H1 (cell line): ENCODE data around the gene PHAX. TPM values are rescaled to one million over a fixed set of nuclear protein-coding genes. Genes with fewer than 3 reads are reported as not detected.

Experiments
- CTCF ChIA-PET: fragments of 300-600 bp; sonication (Branson Sonifier 250); formaldehyde crosslinking; loops from one replicate; lab custom pipeline; 2021; ENCODE audit not compliant: partially characterized antibody; lab: Charles Lee
- POLR2A ChIA-PET: fragments of 300-600 bp; sonication (Branson Sonifier 250); formaldehyde crosslinking; loops from one replicate; lab custom pipeline; 2021; ENCODE audit warnings: inconsistent platforms; ENCODE audit not compliant: partially characterized antibody; lab: Charles Lee
- DNase-seq, 2 experiments: peaks; one replicate each; pipeline versions ENCODE4 v3.0.0 to v3.0.0-alpha.2; 2010 to 2022; ENCODE audit warnings: low spot score in 2 of 2, low read depth in 1 of 2, mixed read lengths in 1 of 2
- FAIRE-seq: peaks from 2 replicates; lab custom pipeline; 2011; peaks lifted over from hg19 to GRCh38; lab: Jason Lieb, UNC
- H2AFZ ChIP-seq: 2 replicates; pipeline ENCODE4 v1.8.1; 2012; ENCODE audit warnings: low read length, inconsistent platforms
- H2AK5ac ChIP-seq: 2 replicates; pipeline ENCODE4 v1.6.1; 2013; ENCODE audit warnings: low read depth, low read length
- H2BK120ac ChIP-seq: replicated peaks from 2 replicates; pipeline ENCODE3; 2013; ENCODE audit warnings: low read depth, low read length, inconsistent platforms
- H2BK12ac ChIP-seq: 2 replicates; pipeline ENCODE4 v1.6.1; 2013; ENCODE audit warnings: low read depth, low read length
- H2BK15ac ChIP-seq: 2 replicates; pipeline ENCODE4 v1.6.1; 2013; ENCODE audit warnings: low read length
- H2BK20ac ChIP-seq: 2 replicates; pipeline ENCODE4 v1.6.1; 2013; ENCODE audit warnings: low read length
- H2BK5ac ChIP-seq: 2 replicates; pipeline ENCODE4 v1.6.1; 2013; ENCODE audit warnings: low read depth, low read length
- H3K14ac ChIP-seq: 2 replicates; pipeline ENCODE4 v1.6.1; 2013; ENCODE audit warnings: inconsistent platforms; ENCODE audit not compliant: insufficient read length
- H3K18ac ChIP-seq: 2 replicates; pipeline ENCODE4 v1.6.1; 2013; ENCODE audit warnings: low read length; ENCODE audit errors: extremely low read depth
- H3K23ac ChIP-seq: 2 replicates; pipeline ENCODE4 v1.6.1; 2013; ENCODE audit warnings: inconsistent platforms; ENCODE audit not compliant: insufficient read length
- H3K23me2 ChIP-seq: 2 replicates; pipeline ENCODE4 v1.6.1; 2013; ENCODE audit warnings: low read depth, low read length
- H3K27ac ChIP-seq: 2 replicates; pipeline ENCODE4 v1.6.1; 2011; ENCODE audit warnings: low read depth, low read length, inconsistent platforms
- H3K27me3 ChIP-seq, 4 experiments: replicated peaks in 1 of 4; 1 replicate in 1 of 4; 2 replicates in 3 of 4; pipeline versions ENCODE4 v1.6.1 to v1.8.1; 2011 to 2013; ENCODE audit warnings: low read length in 3 of 4, mild to moderate bottlenecking in 3 of 4, inconsistent platforms in 2 of 4, mixed read lengths in 2 of 4, moderate library complexity in 1 of 4; ENCODE audit not compliant: control insufficient read depth in 3 of 4, insufficient read depth in 3 of 4; ENCODE audit errors: extremely low read depth in 1 of 4
- H3K36me3 ChIP-seq, 4 experiments: 2 replicates each; pipeline versions ENCODE4 v1.6.1 to v1.8.1; 2011 to 2013; ENCODE audit warnings: mild to moderate bottlenecking in 4 of 4, low read length in 3 of 4, moderate library complexity in 2 of 4, control low read depth in 1 of 4, inconsistent platforms in 1 of 4; ENCODE audit not compliant: insufficient read depth in 4 of 4, control insufficient read depth in 2 of 4
- H3K4ac ChIP-seq: replicated peaks from 2 replicates; pipeline ENCODE3; 2013; ENCODE audit warnings: low read length, low read depth, mixed read lengths, inconsistent platforms; ENCODE audit not compliant: insufficient read length
- H3K4me1 ChIP-seq, 4 experiments: replicated peaks in 1 of 4; 1 replicate in 1 of 4; 2 replicates in 3 of 4; pipeline versions ENCODE4 v1.6.1 to v1.8.1; 2011 to 2013; ENCODE audit warnings: low read length in 3 of 4, inconsistent platforms in 2 of 4, mixed read lengths in 1 of 4; ENCODE audit not compliant: insufficient read depth in 4 of 4, control insufficient read depth in 3 of 4
- H3K4me2 ChIP-seq, 2 experiments: 2 replicates each; pipeline versions ENCODE4 v1.6.1 to v1.8.1; 2011 to 2013; ENCODE audit warnings: low read depth in 2 of 2, low read length in 2 of 2, control low read depth in 1 of 2, inconsistent platforms in 1 of 2, mild to moderate bottlenecking in 1 of 2; ENCODE audit not compliant: insufficient read depth in 1 of 2
- H3K4me3 ChIP-seq, 4 experiments: fragments of 200-600, 300-600 bp in 1 of 4; sonication (generic), shearing (Covaris generic), sonication (Bioruptor Twin) in 1 of 4; 2 replicates each; pipeline versions ENCODE4 v1.5.1 to v1.8.1; 2011 to 2016; ENCODE audit warnings: low read length in 4 of 4, low read depth in 3 of 4, control low read depth in 2 of 4, inconsistent platforms in 2 of 4, mild to moderate bottlenecking in 2 of 4, mixed read lengths in 1 of 4, moderate library complexity in 1 of 4; ENCODE audit not compliant: insufficient read depth in 2 of 4; ENCODE audit errors: extremely low read depth in 1 of 4
- H3K56ac ChIP-seq: replicated peaks from 2 replicates; pipeline ENCODE3; 2013; ENCODE audit warnings: low read depth, mild to moderate bottlenecking, mixed read lengths, low read length, inconsistent platforms; ENCODE audit not compliant: insufficient read length
- H3K79me1 ChIP-seq: 2 replicates; pipeline ENCODE4 v1.6.1; 2013; ENCODE audit warnings: low read depth, low read length, control low read depth
- H3K79me2 ChIP-seq, 2 experiments: 2 replicates each; pipeline versions ENCODE4 v1.6.1 to v1.8.1; 2012 to 2013; ENCODE audit warnings: low read length in 2 of 2, mild to moderate bottlenecking in 2 of 2, inconsistent platforms in 1 of 2; ENCODE audit not compliant: insufficient read depth in 2 of 2, control insufficient read depth in 1 of 2
- H3K9ac ChIP-seq, 4 experiments: replicated peaks in 1 of 4; 1 replicate in 1 of 4; 2 replicates in 3 of 4; pipeline versions ENCODE4 v1.6.1 to v1.8.1; 2011 to 2013; ENCODE audit warnings: low read depth in 3 of 4, low read length in 3 of 4, control low read depth in 2 of 4, mild to moderate bottlenecking in 2 of 4, moderate library complexity in 2 of 4, inconsistent platforms in 1 of 4; ENCODE audit errors: extremely low read depth in 1 of 4
- H3K9me3 ChIP-seq, 2 experiments: 2 replicates each; pipeline versions ENCODE4 v1.6.1 to v1.8.1; 2012 to 2013; ENCODE audit warnings: mild to moderate bottlenecking in 2 of 2, moderate library complexity in 2 of 2, control low read depth in 1 of 2, inconsistent platforms in 1 of 2, low read depth in 1 of 2, low read length in 1 of 2, mixed read lengths in 1 of 2; ENCODE audit not compliant: insufficient read depth in 2 of 2
- H4K20me1 ChIP-seq, 2 experiments: replicated peaks in 1 of 2; 2 replicates each; pipeline versions ENCODE3 to v1.8.1; 2011 to 2013; ENCODE audit warnings: inconsistent platforms in 2 of 2, low read length in 2 of 2, mild to moderate bottlenecking in 1 of 2; ENCODE audit not compliant: insufficient read depth in 2 of 2, control insufficient read depth in 1 of 2
- H4K5ac ChIP-seq: 2 replicates; pipeline ENCODE4 v1.6.1; 2013; ENCODE audit warnings: low read length, low read depth, mixed read lengths, inconsistent platforms; ENCODE audit not compliant: insufficient read length
- H4K8ac ChIP-seq: 2 replicates; pipeline ENCODE4 v1.8.0; 2013; ENCODE audit warnings: mild to moderate bottlenecking, moderate library complexity, low read length, inconsistent platforms; ENCODE audit not compliant: insufficient read depth; ENCODE audit errors: extremely low read depth
- H4K91ac ChIP-seq: replicated peaks from 2 replicates; pipeline ENCODE3; 2013; ENCODE audit warnings: low read length, mixed read lengths, inconsistent platforms; ENCODE audit not compliant: insufficient read length
- ATF3 ChIP-seq: IDR thresholded peaks from 2 replicates; pipeline ENCODE4 v1.6.1; 2011; ENCODE audit warnings: low read depth, mild to moderate bottlenecking, low read length; ENCODE audit not compliant: insufficient read depth
- WGBS, 2 experiments: shearing (Covaris generic) in 1 of 2; methylation state at CpG; one replicate each; pipeline versions ENCODE4 v1.1.6 to v1.1.7; 2013 to 2015; ENCODE audit warnings: low lambda C conversion rate in 2 of 2, mixed read lengths in 2 of 2, inconsistent platforms in 1 of 2, low coverage in 1 of 2, missing lambda C conversion rate in 1 of 2; ENCODE audit not compliant: insufficient replicate concordance in 2 of 2, insufficient coverage in 1 of 2, insufficient read length in 1 of 2; ENCODE audit errors: extremely low coverage in 1 of 2, missing lambda C conversion rate in 1 of 2; 5-methylcytosine and 5-hydroxymethylcytosine counted together
- polyA plus RNA-seq, 7 experiments: library from polyadenylated mRNA; depleted of rRNA in 3 of 7; stranded (reverse) in 5 of 7; unstranded in 2 of 7; fragments of >200 nt in 5 of 7; fragments of 200-250 nt in 2 of 7; gene quantifications; 1 replicate in 5 of 7; 2 replicates in 1 of 7; 4 replicates in 1 of 7; pipeline versions ENCODE4 v1.2.1 to v1.2.3, GENCODE V29; 2011 to 2013; ENCODE audit warnings: missing spikeins in 2 of 7, mixed read lengths in 2 of 7
- total RNA-seq: library from RNA; stranded (reverse); fragmentation: NEBNext Ultra II Directional; extraction: Animal tissue kit (Norgen Biotek cat#: 25700); gene quantifications from 2 replicates; pipeline ENCODE4 v1.2.1, GENCODE V29; 2021

PHAX gene
- total and polyA plus RNA-seq, 2 of the 8 experiments (the other 6 are each of a cell fraction or from before 2014, with no cell fraction given), result 32.1 to 59.5 TPM

- Histone ChIP-seq H3K4me2 (no peak overlapping the region), H2BK20ac (no peak overlapping the region), H3K9me3 (no peaks in the 10 kb centered on the region), H3K79me2 (peaks cover 0 to 3% of the 10 kb centered on the region in 2 experiments; a peak in 2 of 4 replicates), H3K14ac (no peak overlapping the region), H3K23ac (no peak overlapping the region), H3K56ac (no peak overlapping the region), H3K9ac (no peak overlapping the region), H3K36me3 (peaks cover 17 to 83% (median 54%) of the 10 kb centered on the region in 4 experiments), H3K27me3 (no peaks in the 10 kb centered on the region), H3K4me1 (no peaks in the 10 kb centered on the region), H4K20me1 (peaks cover 0 to 2% of the 10 kb centered on the region in 2 experiments), H4K8ac (no peak overlapping the region), H3K27ac (no peak overlapping the region), H3K79me1 (no peaks in the 10 kb centered on the region; the same call in 1 of the 2 replicates), H3K4ac (no peak overlapping the region), H3K18ac (no peak overlapping the region), H4K5ac (no peak overlapping the region), H2BK120ac (no peak overlapping the region), H2BK12ac (no peak overlapping the region), H4K91ac (no peak overlapping the region), H2BK15ac (no peak overlapping the region), H2AFZ (no peak overlapping the region), H2BK5ac (no peak overlapping the region), H2AK5ac (no peak overlapping the region), H3K4me3 (no peak overlapping the region), H3K23me2 (no peaks in the 10 kb centered on the region)
- ChIA-PET POLR2A (no interaction called here), CTCF (no interaction called here)
- whole genome bisulfite sequencing, 2 experiments, result 97% methylated on average over 3 of the region's 3 CpGs; no CpG with 5 or more reads in 1 of the 2 experiments
- no peak for TF ChIP-seq ATF3
- FAIRE-seq (no peak), DNase-seq (no peak)
Measured at GRCh38 chr5:126583761-126584160, 17.0 kb upstream of the PHAX start.
